ENCODE data around the gene UMPS.
"Not testable (repeated sequence)": the region's sequence is repeated elsewhere in the genome, so short reads cannot be mapped to it uniquely, and the experiment has no call there.

UMPS gene

GRCh38 chr3:124774327-124774718 is 44.1 kb downstream of the UMPS start:
- Histone ChIP-seq H3K27me3 (ENCODE audit: control insufficient read depth, insufficient read depth, low read length) (no peaks in the 10 kb centered on the region), H3K4me2 (ENCODE audit: low read length) (peak overlapping the region; percentile 49), H3K4me1 (ENCODE audit: control insufficient read depth, insufficient read depth, low read length) (peaks cover 46% of the 10 kb centered on the region), H3K4me3 (ENCODE audit: low read length) (peak overlapping the region; percentile 10), H3K36me3 (ENCODE audit: insufficient read depth, low read length) (peaks cover 49% of the 10 kb centered on the region), H3K9me3 (replicated peaks; ENCODE audit: low read length) (no peaks in the 10 kb centered on the region), H3K9ac (ENCODE audit: low read depth, low read length) (peak overlapping the region; percentile 59)

- Histone ChIP-seq H3K4me2 (ENCODE audit: low read length) (peak overlapping the region; percentile 49), H3K9me3 (replicated peaks; ENCODE audit: low read length) (no peaks in the 10 kb centered on the region), H3K4me1 (ENCODE audit: control insufficient read depth, insufficient read depth, low read length) (peaks cover 49% of the 10 kb centered on the region), H3K36me3 (ENCODE audit: insufficient read depth, low read length) (peaks cover 51% of the 10 kb centered on the region), H3K9ac (ENCODE audit: low read depth, low read length) (peak overlapping the region; percentile 59), H3K27me3 (ENCODE audit: control insufficient read depth, insufficient read depth, low read length) (no peaks in the 10 kb centered on the region), H3K4me3 (ENCODE audit: low read length) (peak overlapping the region; percentile 10)
These were observed 44.7 kb downstream of the UMPS start for GRCh38 chr3:124774841-124775402.

- Histone ChIP-seq H3K4me3 (ENCODE audit: low read length) (no peak overlapping the region), H3K9ac (ENCODE audit: low read depth, low read length) (no peak overlapping the region), H3K4me2 (ENCODE audit: low read length) (no peak overlapping the region), H3K4me1 (ENCODE audit: control insufficient read depth, insufficient read depth, low read length) (peaks cover 56% of the 10 kb centered on the region), H3K9me3 (replicated peaks; ENCODE audit: low read length) (no peaks in the 10 kb centered on the region), H3K36me3 (ENCODE audit: insufficient read depth, low read length) (peaks cover 53% of the 10 kb centered on the region), H3K27me3 (ENCODE audit: control insufficient read depth, insufficient read depth, low read length) (no peaks in the 10 kb centered on the region)
These were observed 45.6 kb downstream of the UMPS start for GRCh38 chr3:124775877-124776276.

- H3K4me2 ChIP-seq (ENCODE audit: low read length): no peak overlapping the region
- no peak overlapping the region for H3K9ac ChIP-seq (ENCODE audit: low read depth, low read length)
- peaks cover 49% of the 10 kb centered on the region for H3K36me3 ChIP-seq (ENCODE audit: insufficient read depth, low read length)
- H3K4me3 ChIP-seq (ENCODE audit: low read length): no peak overlapping the region
- no peaks in the 10 kb centered on the region for H3K9me3 ChIP-seq (replicated peaks; ENCODE audit: low read length)
- H3K27me3 ChIP-seq (ENCODE audit: control insufficient read depth, insufficient read depth, low read length): no peaks in the 10 kb centered on the region
- H3K4me1 ChIP-seq (ENCODE audit: control insufficient read depth, insufficient read depth, low read length): peaks cover 57% of the 10 kb centered on the region
These were observed 46.6 kb downstream of the UMPS start for GRCh38 chr3:124776856-124777255.

- H3K27me3 ChIP-seq (ENCODE audit: control insufficient read depth, insufficient read depth, low read length): no peaks in the 10 kb centered on the region
- peaks cover 53% of the 10 kb centered on the region for H3K4me1 ChIP-seq (ENCODE audit: control insufficient read depth, insufficient read depth, low read length)
- no peak overlapping the region for H3K9ac ChIP-seq (ENCODE audit: low read depth, low read length)
These were observed 47.7 kb downstream of the UMPS start for GRCh38 chr3:124777762-124778470.

GRCh38 chr3:124779116-124779515 is 48.9 kb downstream of the UMPS start:
- Histone ChIP-seq H3K36me3 (ENCODE audit: insufficient read depth, low read length) (peaks cover 43% of the 10 kb centered on the region), H3K9me3 (replicated peaks; ENCODE audit: low read length) (no peaks in the 10 kb centered on the region), H3K4me1 (ENCODE audit: control insufficient read depth, insufficient read depth, low read length) (peaks cover 53% of the 10 kb centered on the region), H3K4me2 (ENCODE audit: low read length) (no peak overlapping the region), H3K27me3 (ENCODE audit: control insufficient read depth, insufficient read depth, low read length) (no peaks in the 10 kb centered on the region), H3K9ac (ENCODE audit: low read depth, low read length) (no peak overlapping the region), H3K4me3 (ENCODE audit: low read length) (no peak overlapping the region)

More at GRCh38 chr3:124777762-124778470, 47.7 kb downstream of the UMPS start:
- Histone ChIP-seq H3K4me3 (ENCODE audit: low read length) (no peak overlapping the region), H3K36me3 (ENCODE audit: insufficient read depth, low read length) (peaks cover 52% of the 10 kb centered on the region), H3K9me3 (replicated peaks; ENCODE audit: low read length) (no peaks in the 10 kb centered on the region), H3K4me2 (ENCODE audit: low read length) (no peak overlapping the region)

GRCh38 chr3:124779751-124780191 is 49.5 kb downstream of the UMPS start:
- Histone ChIP-seq H3K36me3 (ENCODE audit: insufficient read depth, low read length) (peaks cover 48% of the 10 kb centered on the region), H3K4me3 (ENCODE audit: low read length) (no peak overlapping the region), H3K27me3 (ENCODE audit: control insufficient read depth, insufficient read depth, low read length) (no peaks in the 10 kb centered on the region), H3K4me1 (ENCODE audit: control insufficient read depth, insufficient read depth, low read length) (peaks cover 53% of the 10 kb centered on the region), H3K9me3 (replicated peaks; ENCODE audit: low read length) (no peaks in the 10 kb centered on the region), H3K9ac (ENCODE audit: low read depth, low read length) (peak overlapping the region; percentile 49), H3K4me2 (ENCODE audit: low read length) (peak overlapping the region; percentile 14)

GRCh38 chr3:124780356-124780755 is 50.1 kb downstream of the UMPS start:
- Histone ChIP-seq H3K9me3 (replicated peaks; ENCODE audit: low read length) (no peaks in the 10 kb centered on the region), H3K4me2 (ENCODE audit: low read length) (peak overlapping the region; percentile 14), H3K4me1 (ENCODE audit: control insufficient read depth, insufficient read depth, low read length) (peaks cover 50% of the 10 kb centered on the region), H3K27me3 (ENCODE audit: control insufficient read depth, insufficient read depth, low read length) (no peaks in the 10 kb centered on the region), H3K36me3 (ENCODE audit: insufficient read depth, low read length) (peaks cover 47% of the 10 kb centered on the region), H3K4me3 (ENCODE audit: low read length) (no peak overlapping the region), H3K9ac (ENCODE audit: low read depth, low read length) (peak overlapping the region; percentile 49)

GRCh38 chr3:124780761-124781475 is 50.7 kb downstream of the UMPS start:
- Histone ChIP-seq H3K4me3 (ENCODE audit: low read length) (no peak overlapping the region), H3K4me2 (ENCODE audit: low read length) (peak overlapping the region; percentile 58), H3K4me1 (ENCODE audit: control insufficient read depth, insufficient read depth, low read length) (peaks cover 50% of the 10 kb centered on the region), H3K9ac (ENCODE audit: low read depth, low read length) (peak overlapping the region; percentile 49), H3K9me3 (replicated peaks; ENCODE audit: low read length) (no peaks in the 10 kb centered on the region), H3K27me3 (ENCODE audit: control insufficient read depth, insufficient read depth, low read length) (no peaks in the 10 kb centered on the region), H3K36me3 (ENCODE audit: insufficient read depth, low read length) (peaks cover 43% of the 10 kb centered on the region)

- H3K36me3 ChIP-seq (ENCODE audit: insufficient read depth, low read length): peaks cover 43% of the 10 kb centered on the region
- no peak overlapping the region for H3K4me3 ChIP-seq (ENCODE audit: low read length)
- no peaks in the 10 kb centered on the region for H3K9me3 ChIP-seq (replicated peaks; ENCODE audit: low read length)
- no peak overlapping the region for H3K4me2 ChIP-seq (ENCODE audit: low read length)
- H3K9ac ChIP-seq (ENCODE audit: low read depth, low read length): peak overlapping the region; percentile 49
- peaks cover 55% of the 10 kb centered on the region for H3K4me1 ChIP-seq (ENCODE audit: control insufficient read depth, insufficient read depth, low read length)
- H3K27me3 ChIP-seq (ENCODE audit: control insufficient read depth, insufficient read depth, low read length): no peaks in the 10 kb centered on the region
These were observed 51.5 kb downstream of the UMPS start for GRCh38 chr3:124781476-124782376.

GRCh38 chr3:124782377-124782712 is 52.1 kb downstream of the UMPS start:
- H3K4me2 ChIP-seq (ENCODE audit: low read length); H3K9ac ChIP-seq (ENCODE audit: low read depth, low read length): not testable (repeated sequence)
- peaks cover 61% of the 10 kb centered on the region for H3K4me1 ChIP-seq (ENCODE audit: control insufficient read depth, insufficient read depth, low read length)

More at GRCh38 chr3:124782377-124782712, 52.1 kb downstream of the UMPS start:
- peaks cover 37% of the 10 kb centered on the region for H3K36me3 ChIP-seq (ENCODE audit: insufficient read depth, low read length)
- not testable (repeated sequence) for H3K4me3 ChIP-seq (ENCODE audit: low read length); H3K27me3 ChIP-seq (ENCODE audit: control insufficient read depth, insufficient read depth, low read length); H3K9me3 ChIP-seq (replicated peaks; ENCODE audit: low read length)
